Measurements from ENCODE around the gene NDUFS4.
"Not testable (repeated sequence)": the region's sequence is repeated elsewhere in the genome, so short reads cannot be mapped to it uniquely, and the experiment has no call there.

NDUFS4 gene

GRCh38 chr5:53560506-53561191, at the start of gene NDUFS4:
Gene NDUFS4, plus strand, starts transcription at chr5:53560639. Its CDS starts 24 bp downstream, at chr5:53560663.
- FAIRE-seq (peak; percentile 94), DNase-seq (ENCODE audit: insufficient read length, low spot score) (peak; percentile 37)
- TF ChIP-seq POLR2A (IDR thresholded peaks at IDR 0.05; ENCODE audit: low read depth, low read length) = peak; percentile 90

- no peak for TF ChIP-seq POLR2A (IDR thresholded peaks at IDR 0.05; ENCODE audit: low read depth, low read length)
- FAIRE-seq (no peak), DNase-seq (ENCODE audit: insufficient read length, low spot score) (no peak)
These were observed 47.9 kb upstream of the NDUFS4 start for GRCh38 chr5:53512539-53512938.

- TF ChIP-seq POLR2A (IDR thresholded peaks at IDR 0.05; ENCODE audit: low read depth, low read length) = no peak
- no peak for FAIRE-seq
These were observed 44.5 kb upstream of the NDUFS4 start for GRCh38 chr5:53515988-53516387.

GRCh38 chr5:53520813-53521212, 39.6 kb upstream of the NDUFS4 start:
- no peak for TF ChIP-seq POLR2A (IDR thresholded peaks at IDR 0.05; ENCODE audit: low read depth, low read length)
- no peak for DNase-seq (ENCODE audit: insufficient read length, low spot score)
- peak; percentile 11 for FAIRE-seq

More at GRCh38 chr5:53515988-53516387, 44.5 kb upstream of the NDUFS4 start:
- DNase-seq (ENCODE audit: insufficient read length, low spot score) = no peak

- no peak for TF ChIP-seq POLR2A (IDR thresholded peaks at IDR 0.05; ENCODE audit: low read depth, low read length)
- DNase-seq (ENCODE audit: insufficient read length, low spot score) (no peak), FAIRE-seq (no peak)
These were observed 22.7 kb upstream of the NDUFS4 start for GRCh38 chr5:53537711-53538110.

- FAIRE-seq = peak; percentile 48
These were observed 19.7 kb upstream of the NDUFS4 start for GRCh38 chr5:53540739-53541138.

GRCh38 chr5:53541859-53542258, 18.6 kb upstream of the NDUFS4 start:
- TF ChIP-seq POLR2A (IDR thresholded peaks at IDR 0.05; ENCODE audit: low read depth, low read length) = no peak
- DNase-seq (ENCODE audit: insufficient read length, low spot score) (no peak), FAIRE-seq (no peak)

More at GRCh38 chr5:53540739-53541138, 19.7 kb upstream of the NDUFS4 start:
- not testable (repeated sequence) for DNase-seq (ENCODE audit: insufficient read length, low spot score)

GRCh38 chr5:53542926-53543325, 17.5 kb upstream of the NDUFS4 start:
- FAIRE-seq = no peak

GRCh38 chr5:53543401-53543800, 17.0 kb upstream of the NDUFS4 start:
- no peak for FAIRE-seq
- no peak for DNase-seq (ENCODE audit: insufficient read length, low spot score)
- TF ChIP-seq POLR2A (IDR thresholded peaks at IDR 0.05; ENCODE audit: low read depth, low read length) = no peak

More at GRCh38 chr5:53542926-53543325, 17.5 kb upstream of the NDUFS4 start:
- no peak for TF ChIP-seq POLR2A (IDR thresholded peaks at IDR 0.05; ENCODE audit: low read depth, low read length)
- DNase-seq (ENCODE audit: insufficient read length, low spot score) = no peak

GRCh38 chr5:53545744-53546143, 14.7 kb upstream of the NDUFS4 start:
- DNase-seq (ENCODE audit: insufficient read length, low spot score) (no peak), FAIRE-seq (no peak)
- TF ChIP-seq POLR2A (IDR thresholded peaks at IDR 0.05; ENCODE audit: low read depth, low read length) = no peak

- no peak for TF ChIP-seq POLR2A (IDR thresholded peaks at IDR 0.05; ENCODE audit: low read depth, low read length)
- DNase-seq (ENCODE audit: insufficient read length, low spot score) (no peak), FAIRE-seq (no peak)
These were observed 13.2 kb upstream of the NDUFS4 start for GRCh38 chr5:53547226-53547625.

GRCh38 chr5:53548501-53548900, 11.9 kb upstream of the NDUFS4 start:
- FAIRE-seq; DNase-seq (ENCODE audit: insufficient read length, low spot score): not testable (repeated sequence)

GRCh38 chr5:53549792-53550191, 10.6 kb upstream of the NDUFS4 start:
- FAIRE-seq (peak; percentile 15), DNase-seq (ENCODE audit: insufficient read length, low spot score) (no peak)
- no peak for TF ChIP-seq POLR2A (IDR thresholded peaks at IDR 0.05; ENCODE audit: low read depth, low read length)

GRCh38 chr5:53552561-53552960, 7.9 kb upstream of the NDUFS4 start:
- no peak for TF ChIP-seq POLR2A (IDR thresholded peaks at IDR 0.05; ENCODE audit: low read depth, low read length)
- DNase-seq (ENCODE audit: insufficient read length, low spot score) (no peak), FAIRE-seq (no peak)

GRCh38 chr5:53554444-53554843, 6.0 kb upstream of the NDUFS4 start:
- DNase-seq (ENCODE audit: insufficient read length, low spot score) (no peak), FAIRE-seq (no peak)
- no peak for TF ChIP-seq POLR2A (IDR thresholded peaks at IDR 0.05; ENCODE audit: low read depth, low read length)

Measured in H54 (cell line).